Gastroesophageal sphincter (tissue), 3 donors: Measurements from ENCODE around the gene ZEB2.

Experiments
- EP300 ChIP-seq: sonication (generic); formaldehyde crosslinking; IDR thresholded peaks from one replicate; pipeline ENCODE4 v1.6.1; 2017; ENCODE audit warnings: antibody characterized with exemption, mild to moderate bottlenecking
- POLR2AphosphoS5 ChIP-seq: sonication (generic); formaldehyde crosslinking; IDR thresholded peaks from one replicate; pipeline ENCODE4 v1.6.1; 2017; ENCODE audit warnings: antibody characterized with exemption
- TF ChIP-seq, protein P1 (sequence below), 4 experiments: fragments of 200-600 bp in 2 of 4; fragments of 450-650 bp in 2 of 4; sonication (generic) in 1 of 4; IDR thresholded peaks; one replicate each; pipeline ENCODE4 v1.5.1; 2017 to 2019; ENCODE audit warnings: antibody characterized with exemption in 4 of 4, mild to moderate bottlenecking in 2 of 4, moderate library complexity in 2 of 4

DNA sequence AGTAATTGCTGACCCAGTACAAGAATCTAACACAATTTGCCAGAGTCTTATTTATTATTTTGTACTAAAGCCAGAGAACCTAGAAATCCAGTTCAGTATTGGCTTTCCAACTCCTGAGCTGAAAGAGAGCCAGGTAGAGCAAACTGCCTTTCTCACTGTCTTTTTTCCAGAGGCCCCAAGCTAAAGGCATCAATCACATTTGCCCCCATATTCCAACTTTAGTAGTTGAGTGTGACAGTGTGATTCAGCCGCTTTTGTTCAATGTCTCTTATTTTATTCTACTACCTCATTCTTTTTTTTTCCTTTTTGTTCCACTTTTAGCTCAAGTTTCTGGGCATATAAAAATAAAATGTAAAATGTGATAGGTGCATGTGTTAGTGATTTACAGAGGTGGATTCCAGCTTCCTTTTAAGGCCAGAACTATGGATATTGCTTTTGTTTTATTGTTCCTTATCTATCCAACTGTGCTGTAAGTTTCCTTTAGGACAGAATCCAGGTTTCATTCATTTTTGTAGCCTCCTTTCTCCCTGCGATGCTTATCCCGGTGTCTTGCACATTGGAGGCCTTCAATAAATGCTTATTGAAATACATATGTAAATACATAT, 153.0 kb downstream of the ZEB2 start:
- TF ChIP-seq POLR2AphosphoS5 (no peak), EP300 (no peak)
- TF ChIP-seq, protein P1, sequence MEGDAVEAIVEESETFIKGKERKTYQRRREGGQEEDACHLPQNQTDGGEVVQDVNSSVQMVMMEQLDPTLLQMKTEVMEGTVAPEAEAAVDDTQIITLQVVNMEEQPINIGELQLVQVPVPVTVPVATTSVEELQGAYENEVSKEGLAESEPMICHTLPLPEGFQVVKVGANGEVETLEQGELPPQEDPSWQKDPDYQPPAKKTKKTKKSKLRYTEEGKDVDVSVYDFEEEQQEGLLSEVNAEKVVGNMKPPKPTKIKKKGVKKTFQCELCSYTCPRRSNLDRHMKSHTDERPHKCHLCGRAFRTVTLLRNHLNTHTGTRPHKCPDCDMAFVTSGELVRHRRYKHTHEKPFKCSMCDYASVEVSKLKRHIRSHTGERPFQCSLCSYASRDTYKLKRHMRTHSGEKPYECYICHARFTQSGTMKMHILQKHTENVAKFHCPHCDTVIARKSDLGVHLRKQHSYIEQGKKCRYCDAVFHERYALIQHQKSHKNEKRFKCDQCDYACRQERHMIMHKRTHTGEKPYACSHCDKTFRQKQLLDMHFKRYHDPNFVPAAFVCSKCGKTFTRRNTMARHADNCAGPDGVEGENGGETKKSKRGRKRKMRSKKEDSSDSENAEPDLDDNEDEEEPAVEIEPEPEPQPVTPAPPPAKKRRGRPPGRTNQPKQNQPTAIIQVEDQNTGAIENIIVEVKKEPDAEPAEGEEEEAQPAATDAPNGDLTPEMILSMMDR (IDR thresholded peaks at IDR 0.05), result no peak
